ENCODE results near the gene HLA-C.

DNA sequence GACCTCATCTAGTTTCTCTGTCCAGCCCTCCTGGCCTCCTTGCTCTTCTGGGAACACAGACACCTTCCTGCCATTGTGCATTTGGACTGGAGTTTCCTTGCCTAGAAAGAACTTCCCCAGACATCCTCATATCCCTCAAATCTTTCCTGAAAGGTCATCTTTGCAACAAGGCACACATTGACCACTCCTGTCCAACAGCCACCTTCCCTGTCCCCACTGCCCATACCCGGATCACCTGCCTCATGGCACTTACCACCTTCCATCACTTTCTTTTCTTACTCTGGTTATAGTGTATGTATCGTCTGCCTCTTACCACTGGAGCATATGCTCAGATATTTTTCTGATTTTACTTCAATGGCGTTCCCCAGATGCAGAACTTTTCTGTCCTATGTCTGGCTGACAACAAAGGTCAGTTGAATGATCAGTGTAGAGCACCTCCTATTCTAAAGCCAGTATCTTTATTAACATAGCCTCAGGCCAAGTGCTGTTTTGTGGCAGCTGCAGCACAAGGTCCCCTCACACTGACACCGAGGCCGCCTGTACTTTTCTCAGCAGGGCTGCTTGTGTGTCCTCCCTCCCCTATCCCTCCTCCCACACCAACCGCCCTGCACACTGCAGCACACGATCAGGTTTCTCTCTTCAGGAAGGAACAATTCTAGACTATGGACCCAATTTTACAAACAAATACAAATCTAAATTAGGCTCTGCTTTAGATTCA, 4.1 kb downstream of the HLA-C start:
- no peak for TF ChIP-seq POLR2AphosphoS5 (IDR thresholded peaks at IDR 0.05)
- TF ChIP-seq, protein P1, sequence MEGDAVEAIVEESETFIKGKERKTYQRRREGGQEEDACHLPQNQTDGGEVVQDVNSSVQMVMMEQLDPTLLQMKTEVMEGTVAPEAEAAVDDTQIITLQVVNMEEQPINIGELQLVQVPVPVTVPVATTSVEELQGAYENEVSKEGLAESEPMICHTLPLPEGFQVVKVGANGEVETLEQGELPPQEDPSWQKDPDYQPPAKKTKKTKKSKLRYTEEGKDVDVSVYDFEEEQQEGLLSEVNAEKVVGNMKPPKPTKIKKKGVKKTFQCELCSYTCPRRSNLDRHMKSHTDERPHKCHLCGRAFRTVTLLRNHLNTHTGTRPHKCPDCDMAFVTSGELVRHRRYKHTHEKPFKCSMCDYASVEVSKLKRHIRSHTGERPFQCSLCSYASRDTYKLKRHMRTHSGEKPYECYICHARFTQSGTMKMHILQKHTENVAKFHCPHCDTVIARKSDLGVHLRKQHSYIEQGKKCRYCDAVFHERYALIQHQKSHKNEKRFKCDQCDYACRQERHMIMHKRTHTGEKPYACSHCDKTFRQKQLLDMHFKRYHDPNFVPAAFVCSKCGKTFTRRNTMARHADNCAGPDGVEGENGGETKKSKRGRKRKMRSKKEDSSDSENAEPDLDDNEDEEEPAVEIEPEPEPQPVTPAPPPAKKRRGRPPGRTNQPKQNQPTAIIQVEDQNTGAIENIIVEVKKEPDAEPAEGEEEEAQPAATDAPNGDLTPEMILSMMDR (IDR thresholded peaks at IDR 0.05) = no peak
